GM19239 (cell line): ENCODE measurements around the gene TTC3.
"Not testable (repeated sequence)": the region's sequence is repeated elsewhere in the genome, so short reads cannot be mapped to it uniquely, and the experiment has no call there.

Experiments used
- DNase-seq: peaks from one replicate; pipeline ENCODE4 v3.0.0; 2011; ENCODE audit warnings: low spot score; ENCODE audit not compliant: insufficient read length
- FAIRE-seq: peaks from 2 replicates; lab custom pipeline; 2011; peaks lifted over from hg19 to GRCh38; lab: Jason Lieb, UNC

Gene TTC3, protein sequence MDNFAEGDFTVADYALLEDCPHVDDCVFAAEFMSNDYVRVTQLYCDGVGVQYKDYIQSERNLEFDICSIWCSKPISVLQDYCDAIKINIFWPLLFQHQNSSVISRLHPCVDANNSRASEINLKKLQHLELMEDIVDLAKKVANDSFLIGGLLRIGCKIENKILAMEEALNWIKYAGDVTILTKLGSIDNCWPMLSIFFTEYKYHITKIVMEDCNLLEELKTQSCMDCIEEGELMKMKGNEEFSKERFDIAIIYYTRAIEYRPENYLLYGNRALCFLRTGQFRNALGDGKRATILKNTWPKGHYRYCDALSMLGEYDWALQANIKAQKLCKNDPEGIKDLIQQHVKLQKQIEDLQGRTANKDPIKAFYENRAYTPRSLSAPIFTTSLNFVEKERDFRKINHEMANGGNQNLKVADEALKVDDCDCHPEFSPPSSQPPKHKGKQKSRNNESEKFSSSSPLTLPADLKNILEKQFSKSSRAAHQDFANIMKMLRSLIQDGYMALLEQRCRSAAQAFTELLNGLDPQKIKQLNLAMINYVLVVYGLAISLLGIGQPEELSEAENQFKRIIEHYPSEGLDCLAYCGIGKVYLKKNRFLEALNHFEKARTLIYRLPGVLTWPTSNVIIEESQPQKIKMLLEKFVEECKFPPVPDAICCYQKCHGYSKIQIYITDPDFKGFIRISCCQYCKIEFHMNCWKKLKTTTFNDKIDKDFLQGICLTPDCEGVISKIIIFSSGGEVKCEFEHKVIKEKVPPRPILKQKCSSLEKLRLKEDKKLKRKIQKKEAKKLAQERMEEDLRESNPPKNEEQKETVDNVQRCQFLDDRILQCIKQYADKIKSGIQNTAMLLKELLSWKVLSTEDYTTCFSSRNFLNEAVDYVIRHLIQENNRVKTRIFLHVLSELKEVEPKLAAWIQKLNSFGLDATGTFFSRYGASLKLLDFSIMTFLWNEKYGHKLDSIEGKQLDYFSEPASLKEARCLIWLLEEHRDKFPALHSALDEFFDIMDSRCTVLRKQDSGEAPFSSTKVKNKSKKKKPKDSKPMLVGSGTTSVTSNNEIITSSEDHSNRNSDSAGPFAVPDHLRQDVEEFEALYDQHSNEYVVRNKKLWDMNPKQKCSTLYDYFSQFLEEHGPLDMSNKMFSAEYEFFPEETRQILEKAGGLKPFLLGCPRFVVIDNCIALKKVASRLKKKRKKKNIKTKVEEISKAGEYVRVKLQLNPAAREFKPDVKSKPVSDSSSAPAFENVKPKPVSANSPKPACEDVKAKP (N-terminal part only)

GRCh38 chr21:37072988-37073416 is at the start of gene TTC3, which contains the start of gene PIGP:
TSS of gene TTC3 (plus strand) at chr21:37073254. CDS start at chr21:37087258, 14,004 bp downstream.
TSS of gene PIGP (minus strand) at chr21:37073071. CDS start at chr21:37072515, 556 bp downstream.
- FAIRE-seq = peak; percentile 74

GRCh38 chr21:37026499-37026898 is 46.6 kb upstream of the TTC3 start:
- FAIRE-seq (no peak), DNase-seq (no peak)

More at GRCh38 chr21:37072988-37073416, at the start of gene TTC3, which contains the start of gene PIGP:
- peak; percentile 79 for DNase-seq

DNA sequence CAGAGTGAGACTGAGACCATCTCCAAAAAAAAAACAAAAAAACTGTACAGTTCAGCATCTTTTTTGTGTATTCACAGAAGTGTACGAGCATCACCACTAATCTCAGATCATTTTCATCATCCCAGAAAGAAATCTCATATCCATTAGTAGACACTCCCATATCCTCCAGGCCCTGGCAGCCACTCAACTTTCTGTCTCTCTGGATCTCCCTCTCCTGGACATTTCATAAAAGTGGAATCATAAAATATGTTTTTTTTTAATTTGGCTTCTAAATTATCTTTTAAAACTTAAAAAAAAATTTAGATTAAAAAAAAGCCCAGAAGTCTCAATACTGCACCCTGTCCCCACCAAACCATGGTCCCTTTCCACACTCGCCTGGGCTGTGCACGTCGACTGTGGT is 44.5 kb upstream of the TTC3 start:
- no peak for FAIRE-seq
- no peak for DNase-seq

DNA sequence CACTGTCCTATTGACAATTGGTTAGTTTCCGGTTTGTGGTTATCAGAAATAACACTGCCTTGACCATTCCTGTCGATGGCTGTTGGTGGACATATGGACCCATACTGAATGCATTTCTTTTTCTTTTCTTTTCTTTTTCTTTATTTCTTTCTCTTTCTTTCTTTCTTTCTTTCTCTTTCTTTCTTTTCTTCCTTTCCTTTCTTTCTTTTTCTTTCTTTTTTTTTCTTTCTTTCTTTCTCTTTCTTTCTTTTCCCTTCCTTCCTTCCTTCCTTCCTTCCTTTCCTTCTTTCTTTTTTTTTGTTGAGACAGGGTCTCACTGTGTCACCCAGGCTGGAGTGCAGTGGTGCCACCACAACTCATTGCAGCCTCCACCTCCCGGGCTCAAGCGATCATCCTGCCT is 42.2 kb upstream of the TTC3 start:
- FAIRE-seq = no peak
- no peak for DNase-seq

- FAIRE-seq = no peak
- DNase-seq = no peak
Measured at GRCh38 chr21:37032293-37032692, 40.8 kb upstream of the TTC3 start.

GRCh38 chr21:37032877-37033471 is 40.1 kb upstream of the TTC3 start:
- FAIRE-seq = no peak
- no peak for DNase-seq

- not testable (repeated sequence) for FAIRE-seq, DNase-seq
Measured at GRCh38 chr21:37034394-37034793, 38.7 kb upstream of the TTC3 start.

GRCh38 chr21:37036177-37036576 is 36.9 kb upstream of the TTC3 start:
- FAIRE-seq = no peak

GRCh38 chr21:37039411-37040075 is 33.5 kb upstream of the TTC3 start:
- FAIRE-seq = no peak
- DNase-seq = no peak

More at GRCh38 chr21:37036177-37036576, 36.9 kb upstream of the TTC3 start:
- no peak for DNase-seq

DNA sequence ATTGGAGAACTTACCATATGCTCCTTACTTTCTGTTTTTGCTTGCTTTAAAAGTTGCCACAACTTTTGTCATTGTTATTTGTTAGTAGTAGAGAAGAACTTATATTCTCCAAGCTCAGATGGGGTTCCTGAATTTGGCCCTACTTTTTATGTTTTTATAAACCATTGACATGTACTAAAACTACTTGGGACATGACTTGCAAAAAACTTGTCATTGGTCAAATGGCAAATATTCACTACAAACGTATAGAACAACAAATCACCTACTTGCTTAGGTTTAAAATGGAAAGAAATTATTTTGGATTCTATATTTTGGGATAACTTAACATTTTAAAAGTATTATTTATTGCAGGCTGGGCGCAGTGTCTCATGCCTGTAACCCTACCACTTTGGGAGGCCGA is 32.8 kb upstream of the TTC3 start:
- FAIRE-seq = no peak
- DNase-seq = no peak

DNA sequence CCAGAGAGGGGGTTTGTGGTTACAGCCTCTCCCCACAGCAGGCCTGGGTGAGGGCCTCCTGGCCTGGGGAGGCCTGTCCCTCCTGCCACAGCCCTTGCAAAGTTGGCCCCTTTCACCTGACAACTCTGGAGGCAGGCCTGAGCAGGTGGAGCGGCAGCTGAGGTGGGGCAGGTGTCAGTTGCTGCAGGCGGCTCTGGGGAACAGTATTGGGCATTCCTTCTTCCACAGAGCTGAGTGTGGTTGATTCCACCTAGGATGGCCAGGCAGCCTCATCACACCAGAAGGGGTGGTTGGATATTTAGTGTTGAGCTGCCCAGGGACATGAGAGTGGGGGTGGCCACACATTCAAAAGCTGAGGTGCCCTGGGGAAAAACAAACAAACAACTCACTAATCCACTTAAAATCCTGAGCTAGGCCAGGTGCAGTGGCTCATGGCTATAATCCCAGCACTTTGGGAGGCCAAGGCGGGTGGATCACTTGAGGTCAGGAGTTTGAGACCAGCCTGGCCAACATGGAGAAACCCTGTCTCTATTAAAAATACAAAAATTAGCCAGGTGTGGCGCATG is 31.3 kb upstream of the TTC3 start:
- no peak for FAIRE-seq

DNA sequence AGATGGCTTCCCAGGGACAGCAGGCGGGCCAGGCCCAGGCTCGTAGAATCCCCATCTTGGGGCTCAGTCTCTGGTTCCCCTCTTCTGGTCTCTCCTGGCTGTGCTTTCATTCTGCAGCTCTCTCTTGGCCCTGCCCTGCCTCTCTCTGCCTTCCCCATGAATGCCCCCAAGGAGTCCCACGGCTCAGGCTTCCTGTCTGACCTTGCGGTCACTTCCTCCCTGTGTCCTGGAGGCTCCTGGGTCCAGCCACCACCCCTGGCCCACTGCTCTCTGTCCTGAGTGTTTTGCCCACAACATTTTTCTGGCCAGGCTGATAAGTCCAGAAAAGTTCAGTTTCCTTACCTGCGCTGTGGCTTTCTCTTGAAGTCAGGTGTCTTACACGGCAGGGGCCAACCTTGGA is 29.2 kb upstream of the TTC3 start:
- DNase-seq (no peak), FAIRE-seq (no peak)

More for the DNA sequence above, 31.3 kb upstream of the TTC3 start:
- DNase-seq = no peak

DNA sequence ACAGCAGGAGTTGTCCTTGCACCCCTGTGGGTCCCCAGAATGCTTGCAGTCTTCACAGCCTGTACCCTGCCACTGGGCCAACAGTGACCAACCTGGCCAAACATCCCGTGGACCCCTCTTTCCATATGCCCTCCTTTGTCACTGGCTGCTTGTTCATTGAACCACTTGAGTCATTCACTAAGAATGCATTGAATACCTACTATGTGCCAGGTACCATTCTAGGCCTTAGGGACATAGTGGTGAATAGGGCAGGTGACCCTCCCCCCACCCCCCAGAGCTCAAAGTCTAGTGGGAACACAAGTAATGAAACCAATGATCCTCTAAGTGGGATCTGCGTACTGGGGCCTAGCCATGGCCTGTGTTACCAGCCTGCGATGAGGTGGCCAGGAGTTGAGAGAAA is 28.4 kb upstream of the TTC3 start:
- FAIRE-seq (no peak), DNase-seq (no peak)

DNA sequence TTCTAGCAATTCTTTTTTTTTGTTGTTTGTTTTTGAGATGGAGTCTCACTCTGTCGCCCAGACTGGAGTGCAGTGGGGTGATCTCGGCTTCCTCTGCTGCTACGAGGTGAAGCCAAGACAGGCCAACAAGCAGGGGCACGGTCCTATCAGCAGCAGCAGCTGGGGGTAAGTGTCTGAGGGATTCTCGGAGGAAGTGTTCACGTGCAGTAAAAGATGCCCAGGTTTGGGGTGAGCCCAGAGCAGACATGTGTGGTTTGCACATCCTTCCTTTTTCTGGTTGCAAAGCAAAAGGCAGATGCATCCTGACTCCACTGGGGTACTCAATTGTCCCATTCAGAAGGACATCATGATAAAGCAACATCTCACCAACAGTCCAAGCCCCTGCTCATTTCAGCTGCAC is 27.9 kb upstream of the TTC3 start:
- FAIRE-seq (no peak), DNase-seq (peak; percentile 14)

GRCh38 chr21:37045556-37045955 is 27.5 kb upstream of the TTC3 start:
- no peak for FAIRE-seq
- DNase-seq = no peak

DNA sequence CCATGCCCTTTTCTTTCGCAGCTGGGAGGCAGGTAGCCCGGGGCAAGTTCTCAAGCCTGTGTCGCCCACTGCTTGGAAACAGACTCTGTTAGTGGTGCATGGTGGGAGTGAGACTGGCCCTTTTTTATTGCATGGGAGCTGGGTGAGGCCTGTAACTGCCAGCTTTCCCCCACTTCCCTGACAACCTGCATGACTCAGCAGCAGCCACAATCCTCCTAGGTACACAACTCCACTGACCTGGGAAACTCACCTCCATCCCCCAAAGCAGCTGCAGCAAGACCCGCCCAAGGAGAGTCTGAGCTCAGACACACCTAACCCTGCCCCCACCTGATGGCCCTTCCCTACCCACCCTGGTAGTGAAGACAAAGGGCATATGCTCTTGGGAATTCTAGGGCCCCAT is 26.0 kb upstream of the TTC3 start:
- FAIRE-seq = no peak

GRCh38 chr21:37049741-37050140 is 23.3 kb upstream of the TTC3 start:
- not testable (repeated sequence) for DNase-seq, FAIRE-seq

More for the DNA sequence above, 26.0 kb upstream of the TTC3 start:
- no peak for DNase-seq

DNA sequence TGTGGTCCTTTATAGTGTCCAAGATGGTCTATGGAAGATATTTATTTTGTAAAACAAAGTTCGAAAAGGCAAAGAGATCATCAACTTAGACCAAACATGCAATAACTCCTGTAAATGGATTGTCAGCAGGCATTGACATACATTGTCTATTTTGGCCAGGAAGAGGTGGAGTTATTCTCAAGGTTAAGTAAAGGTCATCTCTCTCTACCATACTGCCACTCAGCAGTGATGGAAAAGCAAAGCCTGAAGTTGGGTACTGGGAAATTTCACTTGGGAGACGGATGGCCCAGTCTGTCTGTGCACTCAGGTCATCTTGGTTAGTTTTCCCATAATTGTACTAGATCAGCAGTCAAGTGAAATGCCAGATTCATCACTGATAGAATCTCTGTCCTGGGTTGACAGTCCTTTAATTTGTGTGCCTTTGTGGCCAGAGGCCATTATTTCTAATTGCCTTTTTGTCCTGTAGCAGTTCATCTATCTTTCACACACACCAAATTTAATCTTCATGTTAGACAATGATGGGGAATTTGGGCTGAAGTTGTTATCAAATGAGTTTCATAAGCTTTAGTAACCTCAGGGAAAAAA is 17.7 kb upstream of the TTC3 start:
- FAIRE-seq (no peak), DNase-seq (no peak)
